MM.1S (cell line): ENCODE measurements around the gene FBH1.

Experiments used
- EZH2 ChIP-seq: fragments of 300-600 bp; sonication (generic); optimal IDR thresholded peaks from 2 replicates; pipeline ENCODE3; 2017; ENCODE audit warnings: low read depth, mild to moderate bottlenecking, antibody characterized with exemption, low read length, mixed read lengths
- TF ChIP-seq, protein P1 (sequence below): fragments of 300-600 bp; sonication (generic); IDR thresholded peaks from 2 replicates; pipeline ENCODE4 v1.5.1; 2016; ENCODE audit warnings: antibody characterized with exemption, low read length, mixed read lengths

DNA sequence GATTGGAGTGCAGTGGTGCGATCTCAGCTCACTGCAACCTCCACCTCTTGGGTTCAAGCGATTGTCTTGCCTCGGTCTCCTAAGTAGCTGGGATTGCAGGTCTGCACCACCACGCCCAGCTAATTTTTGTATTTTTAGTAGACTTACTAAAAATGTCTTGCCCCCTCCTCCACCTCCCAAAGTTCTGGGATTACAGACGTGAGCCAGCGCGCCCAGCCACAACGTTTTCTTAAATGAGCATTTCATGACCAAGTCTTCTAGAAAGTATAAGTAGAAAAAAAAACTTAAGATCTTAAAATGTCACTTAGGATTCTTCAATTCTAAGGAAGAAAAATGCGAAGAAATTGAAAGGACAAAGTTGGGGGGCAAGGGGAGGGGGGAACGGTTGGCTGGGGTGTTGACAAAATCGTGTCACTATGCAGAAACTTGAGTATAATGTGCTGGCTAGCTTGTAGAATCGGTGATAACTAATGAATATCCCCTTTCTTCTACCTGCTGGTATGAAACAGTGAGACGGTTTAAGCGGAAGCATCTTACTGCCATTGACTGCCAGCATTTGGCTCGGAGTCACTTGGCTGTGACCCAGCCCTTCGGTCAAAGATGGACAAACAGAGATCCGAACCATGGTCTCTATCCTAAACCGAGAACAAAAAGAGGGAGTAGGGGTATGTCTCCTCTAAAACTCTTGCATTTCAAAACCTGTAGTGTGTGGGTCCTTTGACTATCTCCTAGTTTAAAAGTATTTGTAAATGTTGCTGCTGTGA is 12.7 kb downstream of the FBH1 start:
- TF ChIP-seq, protein P1, sequence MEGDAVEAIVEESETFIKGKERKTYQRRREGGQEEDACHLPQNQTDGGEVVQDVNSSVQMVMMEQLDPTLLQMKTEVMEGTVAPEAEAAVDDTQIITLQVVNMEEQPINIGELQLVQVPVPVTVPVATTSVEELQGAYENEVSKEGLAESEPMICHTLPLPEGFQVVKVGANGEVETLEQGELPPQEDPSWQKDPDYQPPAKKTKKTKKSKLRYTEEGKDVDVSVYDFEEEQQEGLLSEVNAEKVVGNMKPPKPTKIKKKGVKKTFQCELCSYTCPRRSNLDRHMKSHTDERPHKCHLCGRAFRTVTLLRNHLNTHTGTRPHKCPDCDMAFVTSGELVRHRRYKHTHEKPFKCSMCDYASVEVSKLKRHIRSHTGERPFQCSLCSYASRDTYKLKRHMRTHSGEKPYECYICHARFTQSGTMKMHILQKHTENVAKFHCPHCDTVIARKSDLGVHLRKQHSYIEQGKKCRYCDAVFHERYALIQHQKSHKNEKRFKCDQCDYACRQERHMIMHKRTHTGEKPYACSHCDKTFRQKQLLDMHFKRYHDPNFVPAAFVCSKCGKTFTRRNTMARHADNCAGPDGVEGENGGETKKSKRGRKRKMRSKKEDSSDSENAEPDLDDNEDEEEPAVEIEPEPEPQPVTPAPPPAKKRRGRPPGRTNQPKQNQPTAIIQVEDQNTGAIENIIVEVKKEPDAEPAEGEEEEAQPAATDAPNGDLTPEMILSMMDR: no peak
- TF ChIP-seq EZH2: no peak
